ENCODE results near the gene METTL4. TPM values are rescaled to one million over a fixed set of nuclear protein-coding genes. Genes with fewer than 3 reads are reported as not detected.

Gene METTL4
- total and polyA plus RNA-seq, 9 of the 15 experiments (the other 6 are each of a cell fraction or from before 2014, with no cell fraction given), result 7.9 to 32.8 (median 22.1) TPM

GRCh38 chr18:2557536-2557935 lies 13.8 kb downstream of the METTL4 start:
- Histone ChIP-seq H3K4me1 (replicated peaks in 1 of 2; ENCODE audit: control insufficient read depth in 2 of 2, insufficient read depth in 2 of 2, low read length in 2 of 2) (no peaks in the 10 kb centered on the region), H3K4me2 (ENCODE audit: insufficient read depth, low read length) (no peak overlapping the region), H3K27me3 (ENCODE audit: control insufficient read depth in 2 of 2, insufficient read depth in 2 of 2, low read length in 2 of 2) (no peaks in the 10 kb centered on the region), H3K4me3 (no peak overlapping the region), H3K79me2 (ENCODE audit: control insufficient read depth, insufficient read depth, low read length) (no peaks in the 10 kb centered on the region), H3K27ac (ENCODE audit: extremely low read depth, low read depth, low read length) (no peak overlapping the region), H4K20me1 (replicated peaks; ENCODE audit: control insufficient read depth, insufficient read depth, low read length) (no peaks in the 10 kb centered on the region), H3K36me3 (ENCODE audit: control insufficient read depth, insufficient read depth, low read length) (peaks cover 14% of the 10 kb centered on the region; the same call in 2 of the 3 replicates), H3K9ac (ENCODE audit: insufficient read depth in 1 of 2, low read depth in 2 of 2, low read length in 2 of 2) (no peak overlapping the region), H3K9me1 (ENCODE audit: control insufficient read depth, insufficient read depth, low read length) (no peaks in the 10 kb centered on the region), H3K9me3 (replicated peaks; ENCODE audit: control insufficient read depth, insufficient read depth, low read depth, low read length) (no peaks in the 10 kb centered on the region), H2AFZ (ENCODE audit: low read depth, low read length) (no peak overlapping the region)
- 10% methylated on average over 1 of the region's 1 CpG for WGBS (ENCODE audit: insufficient coverage, low coverage, missing lambda C conversion rate)
- intact Hi-C loops (cut with micrococcal nuclease) (no loop called here), in situ Hi-C loops (cut with MboI) (no loop called here)
- DNase-seq (ENCODE audit: extremely low read depth in 1 of 4, low spot score in 3 of 4) (no peak), FAIRE-seq (no peak), ATAC-seq (no peak; the same call in 1 of the 3 replicates)
- ChIA-PET POLR2A (interaction anchor here (0.6 kb wide), 1 partner anchor 10 kb away, joined by 3 read pairs; no protein-coding TSS in a partner anchor), CTCF (ENCODE audit: low intra/inter-chr PET ratio) (no interaction called here)
- TF ChIP-seq EZH2 (IDR thresholded peaks at IDR 0.05; ENCODE audit: borderline replicate concordance, low read depth, low read length) (no peak), ZEB2 (IDR thresholded peaks at IDR 0.05) (no peak), ATF3 (IDR thresholded peaks at IDR 0.05) (no peak), ATF3 (CRISPR knock-in tag; conservative IDR thresholded peaks at IDR 0.05) (no peak), E2F6 (IDR thresholded peaks at IDR 0.05; ENCODE audit: borderline replicate concordance in 1 of 2, extremely low read depth in 1 of 2, insufficient read depth in 1 of 2, insufficient read length in 1 of 2, low read depth in 1 of 2, low read length in 1 of 2, poor library complexity in 1 of 2, severe bottlenecking in 1 of 2) (no peak), ZNF184 (CRISPR knock-in tag; IDR thresholded peaks at IDR 0.05) (no peak), NRF1 (conservative IDR thresholded peaks at IDR 0.05 in 1 of 2, IDR thresholded peaks at IDR 0.05 in 1 of 2) (no peak), MCM5 (IDR thresholded peaks at IDR 0.05; ENCODE audit: low read depth) (no peak), ZZZ3 (IDR thresholded peaks at IDR 0.05) (no peak), THRAP3 (IDR thresholded peaks at IDR 0.05; ENCODE audit: borderline replicate concordance) (no peak), ARHGAP35 (IDR thresholded peaks at IDR 0.05; ENCODE audit: partially characterized antibody) (no peak), JUNB (CRISPR knock-in tag; conservative IDR thresholded peaks at IDR 0.05) (no peak), RBM34 (IDR thresholded peaks at IDR 0.05; ENCODE audit: borderline replicate concordance, insufficient read depth, low read length) (no peak), PML (IDR thresholded peaks at IDR 0.05; ENCODE audit: low read length) (no peak)
- BruUV-seq (replicated peaks), result no TSS peak

Measured in K562 (cell line).